Loucy (cell line): ENCODE data around the gene CACNA2D3.

Experiments used
- CTCF ChIP-seq: fragments of 200-600 bp; sonication (generic); conservative IDR thresholded peaks from 2 replicates; pipeline ENCODE4 v1.5.1; 2014; ENCODE audit warnings: mild to moderate bottlenecking, antibody characterized with exemption, low read length
- EZH2phosphoT487 ChIP-seq: fragments of 200-600 bp; IDR thresholded peaks from 2 replicates; pipeline ENCODE4 v1.6.1; 2018; ENCODE audit warnings: antibody characterized with exemption, mild to moderate bottlenecking, moderate library complexity, borderline replicate concordance

- no peak for TF ChIP-seq CTCF
- no peak for TF ChIP-seq EZH2phosphoT487
These were observed 209.0 kb downstream of the CACNA2D3 start for GRCh38 chr3:54331341-54331740.
